GM10248 (cell line): ENCODE data around the gene HECW1.
A peak's percentile ranks its signal among the peaks of the same experiment; 100 is the strongest.
"Not testable (repeated sequence)": the region's sequence is repeated elsewhere in the genome, so short reads cannot be mapped to it uniquely, and the experiment has no call there.

ENCODE experiments used
- CTCF ChIA-PET: fragments of 300-600 bp; sonication (Branson Sonifier 250); formaldehyde crosslinking; extraction: SDS; loops from one replicate; lab custom pipeline; 2021; ENCODE audit warnings: antibody characterized with exemption; lab: Yijun Ruan, JAX
- POLR2A ChIA-PET: fragments of 350-650 bp; sonication (Branson Sonifier 250); formaldehyde crosslinking; extraction: SDS; loops from one replicate; lab custom pipeline; 2020; ENCODE audit warnings: antibody characterized with exemption; lab: Yijun Ruan, JAX
- DNase-seq: peaks from one replicate; pipeline ENCODE4 v3.0.0; 2012; ENCODE audit errors: extremely low spot score
- CTCF ChIP-seq: IDR thresholded peaks from 2 replicates; pipeline ENCODE4 v1.5.1; 2012; ENCODE audit warnings: mild to moderate bottlenecking, low read depth; ENCODE audit errors: extremely low read depth, missing control alignments, control extremely low read depth

Gene HECW1

GRCh38 chr7:43577485-43577951 is 465.1 kb downstream of the HECW1 start:
- ChIA-PET CTCF (interaction anchor here (1.2 to 1.9 kb wide), 3 partner anchors 9 to 123 kb away, joined by 3 to 10 read pairs (median 9); no protein-coding TSS in a partner anchor), POLR2A (no interaction called here)
- no peak for TF ChIP-seq CTCF
- no peak for DNase-seq

- ChIA-PET POLR2A (interaction anchor here (0.6 to 1.8 kb wide), 48 partner anchors 8 to 1215 kb away, joined by 3 to 16 read pairs (median 4); partner anchors contain the start of genes COA1, MRPL32, MRPS24 and PSMA2), CTCF (interaction anchor here (0.6 to 7.5 kb wide), 98 partner anchors 9 to 1701 kb away, joined by 3 to 175 read pairs (median 6); partner anchors contain the start of genes BLVRA, COA1, MRPL32 and MRPS24)
- peak; percentile 99 for TF ChIP-seq CTCF
- DNase-seq, result peak; percentile 94
These were observed 470.3 kb downstream of the HECW1 start, which contains the start of gene STK17A for GRCh38 chr7:43582503-43583423. STK17A (plus strand) TSS chr7:43583108; CDS start chr7:43583244, 136 bp downstream.

GRCh38 chr7:43583424-43584194 is 471.2 kb downstream of the HECW1 start:
- no peak for DNase-seq
- POLR2A ChIA-PET, result interaction anchor here (0.8 to 1.8 kb wide), 13 partner anchors 7 to 651 kb away, joined by 3 to 16 read pairs (median 7); partner anchors contain the start of genes MRPL32 and PSMA2
- CTCF ChIA-PET, result interaction anchor here (0.6 to 7.5 kb wide), 72 partner anchors 8 to 651 kb away, joined by 3 to 175 read pairs (median 8); partner anchors contain the start of genes BLVRA, COA1, MRPL32 and PSMA2
- TF ChIP-seq CTCF, result no peak

- ChIA-PET POLR2A (interaction anchor here (0.8 kb wide), 1 partner anchor 116 kb away, joined by 3 read pairs; no protein-coding TSS in a partner anchor), CTCF (interaction anchor here (0.8 to 7.5 kb wide), 8 partner anchors 12 to 254 kb away, joined by 3 to 154 read pairs (median 47); no protein-coding TSS in a partner anchor)
- no peak for TF ChIP-seq CTCF
- DNase-seq, result no peak
These were observed 471.7 kb downstream of the HECW1 start for GRCh38 chr7:43584195-43584586.

GRCh38 chr7:43584733-43585132 is 472.3 kb downstream of the HECW1 start:
- not testable (repeated sequence) for DNase-seq
- POLR2A ChIA-PET, result interaction anchor here (0.8 kb wide), 1 partner anchor 115 kb away, joined by 3 read pairs; no protein-coding TSS in a partner anchor
- CTCF ChIA-PET, result interaction anchor here (0.8 to 7.5 kb wide), 9 partner anchors 13 to 254 kb away, joined by 3 to 154 read pairs (median 39); no protein-coding TSS in a partner anchor

- POLR2A ChIA-PET, result no interaction called here
- CTCF ChIA-PET, result interaction anchor here (1.4 to 6.8 kb wide), 6 partner anchors 14 to 249 kb away, joined by 4 to 154 read pairs (median 47); no protein-coding TSS in a partner anchor
- no peak for TF ChIP-seq CTCF
- no peak for DNase-seq
These were observed 473.1 kb downstream of the HECW1 start for GRCh38 chr7:43585562-43585961.
